H1 (cell line): ENCODE measurements around the gene LRRK1. TPM values are rescaled to one million over a fixed set of nuclear protein-coding genes. Genes with fewer than 3 reads are reported as not detected.

Experiments used
- CTCF ChIA-PET: fragments of 300-600 bp; sonication (Branson Sonifier 250); formaldehyde crosslinking; loops from one replicate; lab custom pipeline; 2021; ENCODE audit not compliant: partially characterized antibody; lab: Charles Lee
- POLR2A ChIA-PET: fragments of 300-600 bp; sonication (Branson Sonifier 250); formaldehyde crosslinking; loops from one replicate; lab custom pipeline; 2021; ENCODE audit warnings: inconsistent platforms; ENCODE audit not compliant: partially characterized antibody; lab: Charles Lee
- DNase-seq, 2 experiments: peaks; one replicate each; pipeline versions ENCODE4 v3.0.0 to v3.0.0-alpha.2; 2010 to 2022; ENCODE audit warnings: low spot score in 2 of 2, low read depth in 1 of 2, mixed read lengths in 1 of 2
- FAIRE-seq: peaks from 2 replicates; lab custom pipeline; 2011; peaks lifted over from hg19 to GRCh38; lab: Jason Lieb, UNC
- H2AFZ ChIP-seq: 2 replicates; pipeline ENCODE4 v1.8.1; 2012; ENCODE audit warnings: low read length, inconsistent platforms
- H2AK5ac ChIP-seq: 2 replicates; pipeline ENCODE4 v1.6.1; 2013; ENCODE audit warnings: low read depth, low read length
- H2BK120ac ChIP-seq: replicated peaks from 2 replicates; pipeline ENCODE3; 2013; ENCODE audit warnings: low read depth, low read length, inconsistent platforms
- H2BK12ac ChIP-seq: 2 replicates; pipeline ENCODE4 v1.6.1; 2013; ENCODE audit warnings: low read depth, low read length
- H2BK15ac ChIP-seq: 2 replicates; pipeline ENCODE4 v1.6.1; 2013; ENCODE audit warnings: low read length
- H2BK20ac ChIP-seq: 2 replicates; pipeline ENCODE4 v1.6.1; 2013; ENCODE audit warnings: low read length
- H2BK5ac ChIP-seq: 2 replicates; pipeline ENCODE4 v1.6.1; 2013; ENCODE audit warnings: low read depth, low read length
- H3K14ac ChIP-seq: 2 replicates; pipeline ENCODE4 v1.6.1; 2013; ENCODE audit warnings: inconsistent platforms; ENCODE audit not compliant: insufficient read length
- H3K18ac ChIP-seq: 2 replicates; pipeline ENCODE4 v1.6.1; 2013; ENCODE audit warnings: low read length; ENCODE audit errors: extremely low read depth
- H3K23ac ChIP-seq: 2 replicates; pipeline ENCODE4 v1.6.1; 2013; ENCODE audit warnings: inconsistent platforms; ENCODE audit not compliant: insufficient read length
- H3K23me2 ChIP-seq: 2 replicates; pipeline ENCODE4 v1.6.1; 2013; ENCODE audit warnings: low read depth, low read length
- H3K27ac ChIP-seq: 2 replicates; pipeline ENCODE4 v1.6.1; 2011; ENCODE audit warnings: low read depth, low read length, inconsistent platforms
- H3K27me3 ChIP-seq, 4 experiments: replicated peaks in 1 of 4; 1 replicate in 1 of 4; 2 replicates in 3 of 4; pipeline versions ENCODE4 v1.6.1 to v1.8.1; 2011 to 2013; ENCODE audit warnings: low read length in 3 of 4, mild to moderate bottlenecking in 3 of 4, inconsistent platforms in 2 of 4, mixed read lengths in 2 of 4, moderate library complexity in 1 of 4; ENCODE audit not compliant: control insufficient read depth in 3 of 4, insufficient read depth in 3 of 4; ENCODE audit errors: extremely low read depth in 1 of 4
- H3K36me3 ChIP-seq, 4 experiments: 2 replicates each; pipeline versions ENCODE4 v1.6.1 to v1.8.1; 2011 to 2013; ENCODE audit warnings: mild to moderate bottlenecking in 4 of 4, low read length in 3 of 4, moderate library complexity in 2 of 4, control low read depth in 1 of 4, inconsistent platforms in 1 of 4; ENCODE audit not compliant: insufficient read depth in 4 of 4, control insufficient read depth in 2 of 4
- H3K4ac ChIP-seq: replicated peaks from 2 replicates; pipeline ENCODE3; 2013; ENCODE audit warnings: low read length, low read depth, mixed read lengths, inconsistent platforms; ENCODE audit not compliant: insufficient read length
- H3K4me1 ChIP-seq, 4 experiments: replicated peaks in 1 of 4; 1 replicate in 1 of 4; 2 replicates in 3 of 4; pipeline versions ENCODE4 v1.6.1 to v1.8.1; 2011 to 2013; ENCODE audit warnings: low read length in 3 of 4, inconsistent platforms in 2 of 4, mixed read lengths in 1 of 4; ENCODE audit not compliant: insufficient read depth in 4 of 4, control insufficient read depth in 3 of 4
- H3K4me2 ChIP-seq, 2 experiments: 2 replicates each; pipeline versions ENCODE4 v1.6.1 to v1.8.1; 2011 to 2013; ENCODE audit warnings: low read depth in 2 of 2, low read length in 2 of 2, control low read depth in 1 of 2, inconsistent platforms in 1 of 2, mild to moderate bottlenecking in 1 of 2; ENCODE audit not compliant: insufficient read depth in 1 of 2
- H3K4me3 ChIP-seq, 4 experiments: fragments of 200-600, 300-600 bp in 1 of 4; sonication (generic), shearing (Covaris generic), sonication (Bioruptor Twin) in 1 of 4; 2 replicates each; pipeline versions ENCODE4 v1.5.1 to v1.8.1; 2011 to 2016; ENCODE audit warnings: low read length in 4 of 4, low read depth in 3 of 4, control low read depth in 2 of 4, inconsistent platforms in 2 of 4, mild to moderate bottlenecking in 2 of 4, mixed read lengths in 1 of 4, moderate library complexity in 1 of 4; ENCODE audit not compliant: insufficient read depth in 2 of 4; ENCODE audit errors: extremely low read depth in 1 of 4
- H3K56ac ChIP-seq: replicated peaks from 2 replicates; pipeline ENCODE3; 2013; ENCODE audit warnings: low read depth, mild to moderate bottlenecking, mixed read lengths, low read length, inconsistent platforms; ENCODE audit not compliant: insufficient read length
- H3K79me1 ChIP-seq: 2 replicates; pipeline ENCODE4 v1.6.1; 2013; ENCODE audit warnings: low read depth, low read length, control low read depth
- H3K79me2 ChIP-seq, 2 experiments: 2 replicates each; pipeline versions ENCODE4 v1.6.1 to v1.8.1; 2012 to 2013; ENCODE audit warnings: low read length in 2 of 2, mild to moderate bottlenecking in 2 of 2, inconsistent platforms in 1 of 2; ENCODE audit not compliant: insufficient read depth in 2 of 2, control insufficient read depth in 1 of 2
- H3K9ac ChIP-seq, 4 experiments: replicated peaks in 1 of 4; 1 replicate in 1 of 4; 2 replicates in 3 of 4; pipeline versions ENCODE4 v1.6.1 to v1.8.1; 2011 to 2013; ENCODE audit warnings: low read depth in 3 of 4, low read length in 3 of 4, control low read depth in 2 of 4, mild to moderate bottlenecking in 2 of 4, moderate library complexity in 2 of 4, inconsistent platforms in 1 of 4; ENCODE audit errors: extremely low read depth in 1 of 4
- H3K9me3 ChIP-seq, 2 experiments: 2 replicates each; pipeline versions ENCODE4 v1.6.1 to v1.8.1; 2012 to 2013; ENCODE audit warnings: mild to moderate bottlenecking in 2 of 2, moderate library complexity in 2 of 2, control low read depth in 1 of 2, inconsistent platforms in 1 of 2, low read depth in 1 of 2, low read length in 1 of 2, mixed read lengths in 1 of 2; ENCODE audit not compliant: insufficient read depth in 2 of 2
- H4K20me1 ChIP-seq, 2 experiments: replicated peaks in 1 of 2; 2 replicates each; pipeline versions ENCODE3 to v1.8.1; 2011 to 2013; ENCODE audit warnings: inconsistent platforms in 2 of 2, low read length in 2 of 2, mild to moderate bottlenecking in 1 of 2; ENCODE audit not compliant: insufficient read depth in 2 of 2, control insufficient read depth in 1 of 2
- H4K5ac ChIP-seq: 2 replicates; pipeline ENCODE4 v1.6.1; 2013; ENCODE audit warnings: low read length, low read depth, mixed read lengths, inconsistent platforms; ENCODE audit not compliant: insufficient read length
- H4K8ac ChIP-seq: 2 replicates; pipeline ENCODE4 v1.8.0; 2013; ENCODE audit warnings: mild to moderate bottlenecking, moderate library complexity, low read length, inconsistent platforms; ENCODE audit not compliant: insufficient read depth; ENCODE audit errors: extremely low read depth
- H4K91ac ChIP-seq: replicated peaks from 2 replicates; pipeline ENCODE3; 2013; ENCODE audit warnings: low read length, mixed read lengths, inconsistent platforms; ENCODE audit not compliant: insufficient read length
- ASH2L ChIP-seq: fragments of 200-600, 300-600 bp; sonication (generic); IDR thresholded peaks from one replicate; pipeline ENCODE4 v1.7.1; 2017; ENCODE audit warnings: low read length
- BCL11A ChIP-seq, 2 experiments: IDR thresholded peaks; one replicate each; pipeline ENCODE4 v1.6.1; 2011; ENCODE audit warnings: low read depth in 2 of 2, low read length in 2 of 2, mild to moderate bottlenecking in 2 of 2
- CEBPB ChIP-seq: IDR thresholded peaks from 2 replicates; pipeline ENCODE4 v1.6.1; 2012; ENCODE audit warnings: low read depth, low read length
- CTBP2 ChIP-seq: IDR thresholded peaks from 2 replicates; pipeline ENCODE4 v1.7.0; 2011; ENCODE audit warnings: borderline replicate concordance, mild to moderate bottlenecking, moderate library complexity, mixed read lengths, low read length; ENCODE audit not compliant: insufficient read depth, insufficient read length
- FOSL1 ChIP-seq: IDR thresholded peaks from 2 replicates; pipeline ENCODE4 v1.6.1; 2011; ENCODE audit warnings: mild to moderate bottlenecking, low read depth, low read length, moderate library complexity; ENCODE audit not compliant: insufficient read depth
- RXRA ChIP-seq: IDR thresholded peaks from 2 replicates; pipeline ENCODE4 v1.6.1; 2011; ENCODE audit warnings: low read depth, mild to moderate bottlenecking, low read length, moderate library complexity; ENCODE audit not compliant: insufficient read depth
- SP2 ChIP-seq: IDR thresholded peaks from 2 replicates; pipeline ENCODE4 v1.6.1; 2012; ENCODE audit warnings: mild to moderate bottlenecking, low read length, inconsistent platforms
- SUZ12 ChIP-seq: fragments of 200-600 bp; sonication (generic); IDR thresholded peaks from 2 replicates; pipeline ENCODE4 v1.6.1; 2012; ENCODE audit warnings: mild to moderate bottlenecking, inconsistent platforms, low read length, moderate library complexity, mixed read lengths
- WGBS, 2 experiments: shearing (Covaris generic) in 1 of 2; methylation state at CpG; one replicate each; pipeline versions ENCODE4 v1.1.6 to v1.1.7; 2013 to 2015; ENCODE audit warnings: low lambda C conversion rate in 2 of 2, mixed read lengths in 2 of 2, inconsistent platforms in 1 of 2, low coverage in 1 of 2, missing lambda C conversion rate in 1 of 2; ENCODE audit not compliant: insufficient replicate concordance in 2 of 2, insufficient coverage in 1 of 2, insufficient read length in 1 of 2; ENCODE audit errors: extremely low coverage in 1 of 2, missing lambda C conversion rate in 1 of 2; 5-methylcytosine and 5-hydroxymethylcytosine counted together
- polyA plus RNA-seq, 7 experiments: library from polyadenylated mRNA; depleted of rRNA in 3 of 7; stranded (reverse) in 5 of 7; unstranded in 2 of 7; fragments of >200 nt in 5 of 7; fragments of 200-250 nt in 2 of 7; gene quantifications; 1 replicate in 5 of 7; 2 replicates in 1 of 7; 4 replicates in 1 of 7; pipeline versions ENCODE4 v1.2.1 to v1.2.3, GENCODE V29; 2011 to 2013; ENCODE audit warnings: missing spikeins in 2 of 7, mixed read lengths in 2 of 7
- total RNA-seq: library from RNA; stranded (reverse); fragmentation: NEBNext Ultra II Directional; extraction: Animal tissue kit (Norgen Biotek cat#: 25700); gene quantifications from 2 replicates; pipeline ENCODE4 v1.2.1, GENCODE V29; 2021
- TF ChIP-seq, protein P1 (sequence below): IDR thresholded peaks from 2 replicates; pipeline ENCODE4 v1.6.1; 2012; ENCODE audit warnings: inconsistent platforms

LRRK1 gene
- total and polyA plus RNA-seq, 2 of the 8 experiments (the other 6 are each of a cell fraction or from before 2014, with no cell fraction given) = 1.2 to 3.6 TPM

- peak overlapping the region; percentile 60; the same call in 1 of the 2 replicates for H2BK5ac ChIP-seq
- no peaks in the 10 kb centered on the region; a peak in 1 of 7 replicates for H3K27me3 ChIP-seq
- H4K8ac ChIP-seq = no peak overlapping the region
- no peak overlapping the region for H3K14ac ChIP-seq
- no peak overlapping the region for H2BK15ac ChIP-seq
- H3K9me3 ChIP-seq = no peaks in the 10 kb centered on the region
- H4K20me1 ChIP-seq = no peaks in the 10 kb centered on the region
- ChIA-PET CTCF (interaction anchor here (1.1 to 4.2 kb wide), 3 partner anchors 11 to 65 kb away, joined by 3 to 24 read pairs (median 13); no protein-coding TSS in a partner anchor), POLR2A (interaction anchor here (1.3 kb wide), 1 partner anchor 41 kb away, joined by 3 read pairs; no protein-coding TSS in a partner anchor)
- 92% methylated on average over 13 of the region's 13 CpGs; no CpG with 5 or more reads in 1 of the 2 experiments for WGBS, 2 experiments
- H2AK5ac ChIP-seq = no peak overlapping the region
- TF ChIP-seq CTBP2 (no peak), CEBPB (no peak), SP2 (no peak), ASH2L (no peak), RXRA (no peak), FOSL1 (no peak), BCL11A (IDR thresholded peaks at IDR 0.05; ENCODE audit: low read depth in 2 of 2, low read length in 2 of 2) (no peak), SUZ12 (no peak)
- TF ChIP-seq, protein P1, sequence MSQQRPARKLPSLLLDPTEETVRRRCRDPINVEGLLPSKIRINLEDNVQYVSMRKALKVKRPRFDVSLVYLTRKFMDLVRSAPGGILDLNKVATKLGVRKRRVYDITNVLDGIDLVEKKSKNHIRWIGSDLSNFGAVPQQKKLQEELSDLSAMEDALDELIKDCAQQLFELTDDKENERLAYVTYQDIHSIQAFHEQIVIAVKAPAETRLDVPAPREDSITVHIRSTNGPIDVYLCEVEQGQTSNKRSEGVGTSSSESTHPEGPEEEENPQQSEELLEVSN = no peak
- no peak overlapping the region for H3K27ac ChIP-seq
- no peaks in the 10 kb centered on the region for H3K4me1 ChIP-seq
- H2AFZ ChIP-seq = no peak overlapping the region
- H3K4me2 ChIP-seq = no peak overlapping the region
- no peak overlapping the region for H2BK12ac ChIP-seq
- H3K56ac ChIP-seq = no peak overlapping the region
- DNase-seq (no peak), FAIRE-seq (no peak)
- no peak overlapping the region for H3K4ac ChIP-seq
- peak overlapping the region; percentile 17; the same call in 1 of the 2 replicates for H3K18ac ChIP-seq
- no peaks in the 10 kb centered on the region for H3K79me2 ChIP-seq
- peak overlapping the region; percentile 34 for H4K91ac ChIP-seq
- no peak overlapping the region for H3K23ac ChIP-seq
- no peak overlapping the region for H2BK20ac ChIP-seq
- no peak overlapping the region for H2BK120ac ChIP-seq
- H4K5ac ChIP-seq = no peak overlapping the region
- no peak overlapping the region for H3K4me3 ChIP-seq
- H3K36me3 ChIP-seq = no peaks in the 10 kb centered on the region
- H3K23me2 ChIP-seq = no peaks in the 10 kb centered on the region; the same call in 1 of the 2 replicates
- no peaks in the 10 kb centered on the region for H3K79me1 ChIP-seq
- H3K9ac ChIP-seq = no peak overlapping the region
Observed at GRCh38 chr15:101026656-101027272, 107.6 kb downstream of the LRRK1 start.
